Measurements from ENCODE around the gene BTBD3.

DNA sequence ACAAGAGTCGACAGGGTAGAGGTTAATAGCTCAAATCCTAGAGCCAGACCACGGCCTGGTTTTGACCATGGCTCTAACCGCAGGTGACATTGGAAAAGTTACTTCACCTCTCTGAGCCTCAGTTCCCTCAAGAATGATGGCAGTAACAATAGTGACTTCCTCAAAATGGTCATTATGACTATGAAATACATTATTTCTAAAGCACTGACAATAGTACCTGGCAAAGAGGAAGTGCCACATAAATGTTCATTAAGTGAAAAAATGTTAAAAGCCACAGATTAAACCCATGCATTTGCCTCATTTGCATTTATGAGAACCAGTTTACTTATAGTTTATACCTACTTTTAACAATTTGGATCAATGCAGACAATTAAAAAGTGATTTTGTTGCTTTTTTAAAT, 12.3 kb downstream of the BTBD3 start:
- TF ChIP-seq POLR2A (IDR thresholded peaks at IDR 0.05; ENCODE audit: low read length) = no peak
- TF ChIP-seq GATA1 (IDR thresholded peaks at IDR 0.05; ENCODE audit: low read depth, low read length) = no peak

All from erythroblast (primary cell).